Skeletal muscle tissue (tissue), 4 donors: ENCODE results near the gene SPATA6L. TPM values are rescaled to one million over a fixed set of nuclear protein-coding genes. Genes with fewer than 3 reads are reported as not detected.
A peak's percentile ranks its signal among the peaks of the same experiment; 100 is the strongest.

Experiments
- H3K27ac ChIP-seq: one replicate; pipeline ENCODE4 v1.7.0; 2013; ENCODE audit warnings: mild to moderate bottlenecking, low read depth, low read length, inconsistent platforms
- H3K27me3 ChIP-seq, 3 donors: one replicate each; pipeline ENCODE4 v1.7.0; 2013; ENCODE audit warnings: low read length in 3 of 3; ENCODE audit not compliant: control insufficient read depth in 3 of 3, insufficient read depth in 3 of 3
- H3K36me3 ChIP-seq, 3 donors: one replicate each; pipeline ENCODE4 v1.7.0; 2013; ENCODE audit warnings: low read length in 3 of 3; ENCODE audit not compliant: control insufficient read depth in 3 of 3, insufficient read depth in 3 of 3
- H3K4me1 ChIP-seq, 3 donors: one replicate each; pipeline ENCODE4 v1.7.0; 2013; ENCODE audit warnings: low read length in 3 of 3, mild to moderate bottlenecking in 3 of 3; ENCODE audit not compliant: control insufficient read depth in 3 of 3, insufficient read depth in 3 of 3
- H3K4me3 ChIP-seq, 3 donors: one replicate each; pipeline ENCODE4 v1.7.0; 2013; ENCODE audit warnings: low read length in 3 of 3
- H3K9ac ChIP-seq, 3 donors: one replicate each; pipeline ENCODE4 v1.7.0; 2013; ENCODE audit warnings: low read length in 3 of 3, mild to moderate bottlenecking in 3 of 3, moderate library complexity in 2 of 3, low read depth in 1 of 3
- H3K9me3 ChIP-seq, 3 donors: one replicate each; pipeline ENCODE4 v1.7.0; 2013; ENCODE audit warnings: low read length in 3 of 3; ENCODE audit not compliant: control insufficient read depth in 3 of 3
- total RNA-seq: library from RNA; depleted of rRNA; stranded (reverse); fragments of >200 nt; gene quantifications from one replicate; pipeline ENCODE4 v1.2.3, GENCODE V29; 2014
- donor health status: Osteomylitis.

Gene SPATA6L
- total RNA-seq, 1 donor from 2014 or later, result 1.6 TPM

DNA sequence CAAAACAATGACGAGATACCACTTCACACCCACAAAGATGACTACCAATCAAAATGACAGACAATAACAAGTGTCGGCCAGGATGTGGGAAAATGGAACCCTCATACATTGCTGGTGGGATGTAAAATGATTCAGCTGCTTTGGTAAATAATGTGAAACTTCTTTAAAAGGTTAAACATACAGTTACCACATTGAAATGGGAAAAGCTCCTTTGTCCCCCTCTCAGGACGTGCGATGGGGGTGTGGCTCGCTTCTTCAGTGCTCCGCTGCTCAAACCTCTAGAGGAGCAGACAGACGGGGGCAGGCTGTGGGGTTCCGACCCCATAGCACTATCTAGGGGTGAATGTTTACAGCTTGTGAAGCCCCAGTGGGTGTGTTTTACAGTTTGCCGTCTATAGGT, 12.2 kb downstream of the SPATA6L start:
- H3K9ac ChIP-seq, result no peak overlapping the region
- H3K9me3 ChIP-seq, result no peaks in the 10 kb centered on the region
- H3K4me1 ChIP-seq, result no peaks in the 10 kb centered on the region
- no peak overlapping the region for H3K4me3 ChIP-seq
- H3K36me3 ChIP-seq, result no peaks in the 10 kb centered on the region
- no peak overlapping the region for H3K27ac ChIP-seq
- H3K27me3 ChIP-seq, result no peaks in the 10 kb centered on the region

DNA sequence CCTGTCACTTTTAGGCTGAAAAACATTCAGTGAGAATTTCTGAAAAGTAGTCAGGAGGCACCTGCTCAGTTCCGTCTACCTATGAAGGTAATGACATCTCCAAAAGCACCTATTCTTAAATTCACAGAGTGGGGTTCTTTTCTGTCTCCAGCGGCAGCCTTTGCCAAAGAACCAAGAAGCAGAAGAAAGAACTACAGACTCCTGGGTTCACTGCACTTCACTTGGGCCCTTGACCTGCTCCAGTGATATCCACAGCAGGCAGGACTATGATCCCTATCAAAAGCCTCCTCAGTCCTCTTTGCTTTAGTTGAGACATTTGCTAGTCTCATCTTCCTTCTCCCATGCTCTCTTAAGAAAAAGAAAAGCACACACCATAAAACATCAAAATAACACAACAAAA, 23.9 kb downstream of the SPATA6L start:
- Histone ChIP-seq H3K4me1 (no peaks in the 10 kb centered on the region), H3K9ac (no peak overlapping the region), H3K36me3 (no peaks in the 10 kb centered on the region), H3K27ac (no peak overlapping the region), H3K9me3 (no peaks in the 10 kb centered on the region), H3K27me3 (no peaks in the 10 kb centered on the region), H3K4me3 (no peak overlapping the region)

DNA sequence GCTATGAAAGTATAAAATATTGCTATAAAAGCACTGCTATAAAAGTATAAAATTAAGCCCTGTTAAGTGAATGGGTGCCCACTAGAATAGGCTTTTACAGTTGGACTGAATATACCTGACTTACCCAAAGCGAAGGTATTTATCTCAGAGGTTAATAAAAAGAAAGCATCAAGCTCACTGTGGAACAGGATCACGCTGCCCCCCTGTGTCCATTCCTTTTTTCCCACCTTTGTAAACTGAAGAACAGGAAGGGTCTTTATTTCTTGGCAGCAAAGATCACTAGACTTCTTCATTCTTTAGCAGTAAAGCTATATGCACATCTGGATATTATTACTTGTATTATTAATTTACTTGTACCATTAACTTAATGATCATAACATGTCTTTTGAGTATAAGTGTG, 26.3 kb downstream of the SPATA6L start:
- no peak overlapping the region for H3K27ac ChIP-seq

DNA sequence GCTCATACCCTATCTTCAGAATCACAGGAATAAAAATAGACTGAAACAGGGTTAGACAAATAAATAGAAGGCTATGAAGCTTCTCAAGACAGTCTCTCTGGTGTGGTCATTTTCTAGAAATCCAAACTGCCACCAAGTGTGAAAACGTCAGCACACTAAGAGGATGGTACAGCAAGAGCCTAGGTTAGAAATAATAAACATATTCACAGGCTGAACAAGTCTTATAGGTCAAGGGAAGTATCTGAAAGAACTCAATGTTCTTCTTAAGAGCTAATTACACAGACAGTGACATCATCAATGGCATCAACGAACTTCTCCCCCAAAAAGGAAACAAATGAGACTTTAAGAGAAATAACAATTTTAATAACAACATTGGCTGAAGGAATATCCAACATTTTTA, 26.9 kb downstream of the SPATA6L start:
- H3K27me3 ChIP-seq, result no peaks in the 10 kb centered on the region
- no peak overlapping the region for H3K4me3 ChIP-seq
- H3K9ac ChIP-seq, result no peak overlapping the region
- H3K9me3 ChIP-seq, result no peaks in the 10 kb centered on the region
- no peaks in the 10 kb centered on the region for H3K36me3 ChIP-seq
- no peak overlapping the region for H3K27ac ChIP-seq
- H3K4me1 ChIP-seq, result no peaks in the 10 kb centered on the region

More for the DNA sequence above, 26.3 kb downstream of the SPATA6L start:
- H3K36me3 ChIP-seq, result no peaks in the 10 kb centered on the region
- no peaks in the 10 kb centered on the region for H3K4me1 ChIP-seq
- H3K9me3 ChIP-seq, result no peaks in the 10 kb centered on the region
- H3K27me3 ChIP-seq, result no peaks in the 10 kb centered on the region
- H3K9ac ChIP-seq, result no peak overlapping the region
- no peak overlapping the region for H3K4me3 ChIP-seq

DNA sequence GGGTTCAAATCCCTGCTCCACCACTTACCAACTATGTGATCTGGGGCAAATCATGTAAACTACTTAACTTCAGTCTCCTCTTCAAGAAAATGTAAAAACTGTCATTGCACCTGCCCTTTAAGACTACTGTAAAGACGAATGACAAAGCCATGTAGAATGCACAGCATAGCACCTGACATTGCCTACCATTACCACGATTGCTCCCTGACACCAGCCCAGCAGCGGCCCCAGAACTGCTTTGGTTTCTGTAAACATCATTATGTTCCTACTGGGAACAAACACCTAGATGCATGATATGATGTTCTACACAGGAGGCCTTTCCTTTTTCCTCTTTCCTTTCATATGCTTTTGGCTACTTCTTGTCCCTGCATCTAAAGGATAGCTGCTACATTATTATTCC, 27.3 kb downstream of the SPATA6L start:
- no peaks in the 10 kb centered on the region for H3K27me3 ChIP-seq
- no peaks in the 10 kb centered on the region for H3K4me1 ChIP-seq
- H3K4me3 ChIP-seq, result no peak overlapping the region
- H3K9me3 ChIP-seq, result no peaks in the 10 kb centered on the region
- H3K36me3 ChIP-seq, result no peaks in the 10 kb centered on the region
- H3K9ac ChIP-seq, result no peak overlapping the region
- H3K27ac ChIP-seq, result no peak overlapping the region

DNA sequence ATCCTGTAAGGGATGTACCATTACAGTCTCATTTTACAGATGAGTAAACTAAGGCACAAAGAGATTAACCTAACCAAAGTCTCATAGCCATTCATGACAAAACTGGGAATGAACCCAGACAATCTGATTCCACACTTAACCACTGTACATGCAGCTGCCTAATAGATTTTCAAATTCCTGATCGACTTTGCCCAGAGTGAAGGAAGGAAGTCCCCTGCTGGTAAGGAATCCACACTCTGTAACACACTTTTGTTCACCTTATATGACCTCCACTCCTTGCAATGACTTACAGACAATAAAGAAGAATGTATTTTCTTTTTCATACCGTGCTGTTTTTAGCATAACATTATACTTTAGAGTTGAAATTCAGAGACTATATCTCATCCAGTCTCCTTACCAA, 35.4 kb downstream of the SPATA6L start:
- H3K27me3 ChIP-seq, result no peaks in the 10 kb centered on the region
- no peaks in the 10 kb centered on the region for H3K9me3 ChIP-seq
- no peak overlapping the region for H3K27ac ChIP-seq
- no peaks in the 10 kb centered on the region for H3K36me3 ChIP-seq
- no peak overlapping the region for H3K4me3 ChIP-seq
- peak overlapping the region in 1 of 3 donors; percentile 44 for H3K9ac ChIP-seq
- no peaks in the 10 kb centered on the region for H3K4me1 ChIP-seq

DNA sequence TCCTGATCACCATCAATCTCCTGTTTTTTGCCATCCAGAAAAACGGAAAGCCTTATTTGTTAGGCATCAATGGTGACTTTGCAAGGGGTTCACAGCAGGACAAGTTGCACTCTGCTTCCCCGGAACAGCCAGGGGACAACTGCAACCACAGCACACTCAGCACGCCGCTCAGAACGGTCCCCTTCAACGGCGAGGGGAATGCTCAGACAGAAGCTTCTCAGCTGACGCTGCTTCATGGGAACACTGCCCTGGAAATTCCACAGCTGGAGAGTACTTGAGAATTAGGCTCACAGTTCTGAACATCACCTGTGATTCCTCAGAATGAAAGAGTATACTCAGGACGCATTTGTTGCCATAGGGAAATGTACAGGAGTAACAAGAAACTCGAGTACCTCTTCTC, 44.3 kb downstream of the SPATA6L start:
- H3K36me3 ChIP-seq, result no peaks in the 10 kb centered on the region
- H3K27ac ChIP-seq, result no peak overlapping the region
- no peak overlapping the region for H3K4me3 ChIP-seq
- no peaks in the 10 kb centered on the region for H3K4me1 ChIP-seq
- no peaks in the 10 kb centered on the region for H3K27me3 ChIP-seq
- H3K9ac ChIP-seq, result no peak overlapping the region
- H3K9me3 ChIP-seq, result no peaks in the 10 kb centered on the region

DNA sequence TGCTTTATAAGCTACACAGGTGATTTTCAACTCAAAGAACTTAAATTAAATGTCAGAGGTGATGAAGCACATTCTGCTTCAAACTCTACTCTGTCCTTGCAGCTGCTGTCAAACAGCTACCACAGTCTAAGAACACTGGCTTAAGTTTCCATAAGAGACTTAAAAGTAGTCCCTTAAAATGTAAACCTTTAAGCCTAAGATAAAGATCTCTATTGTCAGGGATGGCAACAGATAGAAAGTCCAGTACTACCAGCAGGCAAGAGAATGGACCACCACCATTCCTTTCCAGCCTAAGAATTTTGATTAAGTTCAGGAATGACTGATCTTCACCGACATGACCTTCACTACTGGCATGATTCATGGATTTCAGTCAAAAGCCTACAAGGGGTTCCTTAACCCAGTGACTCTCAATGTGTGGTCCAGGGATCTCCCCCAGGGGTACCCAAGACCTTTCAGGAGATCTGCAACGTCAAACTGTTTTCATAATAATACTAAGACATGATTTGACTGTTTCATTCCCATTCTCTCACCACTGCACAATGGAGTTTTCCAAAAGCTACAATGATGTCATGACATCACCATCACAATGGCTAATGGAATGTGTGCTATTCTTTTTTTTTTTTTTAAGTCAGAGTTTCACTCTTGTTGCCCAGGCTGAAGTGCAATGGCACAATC, 45.3 kb downstream of the SPATA6L start:
- Histone ChIP-seq H3K9ac (no peak overlapping the region), H3K4me3 (no peak overlapping the region), H3K27ac (no peak overlapping the region), H3K36me3 (no peaks in the 10 kb centered on the region), H3K9me3 (no peaks in the 10 kb centered on the region), H3K27me3 (no peaks in the 10 kb centered on the region), H3K4me1 (no peaks in the 10 kb centered on the region)

DNA sequence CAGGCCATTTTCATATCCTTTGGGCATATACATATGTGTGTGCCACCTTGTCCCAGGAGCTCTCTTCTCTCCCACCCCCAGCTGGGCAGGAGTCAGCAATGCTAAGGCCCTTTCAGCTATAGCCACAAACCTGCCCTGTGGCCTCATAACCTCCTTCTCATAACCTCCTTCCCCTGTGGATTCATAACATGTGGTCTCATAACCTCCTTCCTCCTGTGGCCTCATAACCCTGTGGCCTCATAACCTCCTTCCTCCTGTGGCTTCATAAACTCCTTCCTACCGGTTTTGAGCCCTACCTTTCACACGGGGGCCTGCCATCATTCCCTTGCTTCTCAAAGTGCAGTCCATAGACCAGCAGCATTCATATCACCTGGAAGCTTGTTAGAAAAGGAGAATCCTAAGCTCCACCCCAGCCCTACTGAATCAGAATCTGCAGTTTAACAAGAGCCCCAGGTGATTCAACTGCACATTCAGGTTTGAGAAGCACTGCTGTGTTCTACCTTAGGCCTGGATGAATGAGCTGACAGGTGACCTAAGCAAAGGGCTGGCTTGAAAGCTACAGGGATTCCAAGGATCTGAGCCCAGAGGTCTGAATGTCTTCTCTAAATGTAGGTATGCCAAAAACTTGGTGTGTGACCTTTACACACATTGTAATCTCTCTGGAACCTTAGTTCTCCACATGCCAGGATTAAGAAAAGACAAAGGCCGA, 46.1 kb downstream of the SPATA6L start:
- Histone ChIP-seq H3K27me3 (no peaks in the 10 kb centered on the region), H3K36me3 (no peaks in the 10 kb centered on the region), H3K4me3 (no peak overlapping the region), H3K9me3 (no peaks in the 10 kb centered on the region), H3K4me1 (no peaks in the 10 kb centered on the region), H3K27ac (no peak overlapping the region), H3K9ac (no peak overlapping the region)

DNA sequence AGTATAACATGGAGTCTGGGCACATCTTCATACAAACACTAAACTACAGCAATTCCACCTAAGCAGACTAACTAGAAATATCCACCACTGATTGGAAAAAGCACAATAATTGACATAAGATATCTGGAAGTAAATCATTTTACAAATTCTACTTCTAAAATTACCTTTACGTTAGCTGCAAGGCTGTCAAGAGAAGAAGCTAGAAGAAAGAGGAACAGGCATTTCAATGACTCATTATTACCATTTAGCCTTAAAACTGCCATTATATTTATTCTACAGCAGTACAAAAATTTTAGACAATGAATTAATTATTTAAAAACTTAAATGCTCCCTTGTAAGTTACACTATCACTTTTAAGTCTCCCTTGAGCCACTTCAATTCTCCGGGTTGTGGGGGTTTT, 47.6 kb downstream of the SPATA6L start:
- H3K4me3 ChIP-seq, result no peak overlapping the region
- no peaks in the 10 kb centered on the region for H3K27me3 ChIP-seq
- H3K9ac ChIP-seq, result no peak overlapping the region
- H3K4me1 ChIP-seq, result no peaks in the 10 kb centered on the region
- H3K9me3 ChIP-seq, result no peaks in the 10 kb centered on the region
- H3K27ac ChIP-seq, result no peak overlapping the region
- H3K36me3 ChIP-seq, result no peaks in the 10 kb centered on the region
